Measurements from ENCODE around the gene COMMD7. TPM values are rescaled to one million over a fixed set of nuclear protein-coding genes. Genes with fewer than 3 reads are reported as not detected.
"Not testable (repeated sequence)": the region's sequence is repeated elsewhere in the genome, so short reads cannot be mapped to it uniquely, and the experiment has no call there.

The COMMD7 gene
- total RNA-seq, 1 experiment from 2014 or later: 28.3 TPM

- POLR2A ChIA-PET: no interaction called here
- no peak for DNase-seq (ENCODE audit: unreplicated experiment)
- Mint-ChIP-seq H3K9me3 (ENCODE audit: unreplicated experiment) (no peaks in the 10 kb centered on the region), H3K4me3 (ENCODE audit: unreplicated experiment) (no peak overlapping the region), H3K27ac (ENCODE audit: low read depth, unreplicated experiment) (no peak overlapping the region), H3K27me3 (ENCODE audit: insufficient read depth, unreplicated experiment) (no peaks in the 10 kb centered on the region), H3K4me1 (ENCODE audit: insufficient read depth, unreplicated experiment) (no peaks in the 10 kb centered on the region), H3K36me3 (ENCODE audit: insufficient read depth, unreplicated experiment) (peaks cover 37% of the 10 kb centered on the region)
- CTCF ChIA-PET: interaction anchor here (0.6 to 1.9 kb wide), 6 partner anchors 13 to 162 kb away, joined by 3 to 7 read pairs (median 3); no protein-coding TSS in a partner anchor
- intact Hi-C loops (cut with micrococcal nuclease): no loop called here
- no peak for TF ChIP-seq CTCF (IDR thresholded peaks at IDR 0.05; ENCODE audit: unreplicated experiment)
- BruUV-seq (replicated peaks): TSS peak; percentile 76
Observed at GRCh38 chr20:32702706-32703425, 40.4 kb downstream of the COMMD7 start.

- no peak for DNase-seq (ENCODE audit: unreplicated experiment)
- no peaks in the 10 kb centered on the region for H3K4me1 Mint-ChIP-seq (ENCODE audit: insufficient read depth, unreplicated experiment)
- ChIA-PET CTCF (interaction anchor here (0.6 to 1.2 kb wide), 2 partner anchors 14 to 36 kb away, joined by 3 read pairs; no protein-coding TSS in a partner anchor), POLR2A (no interaction called here)
- intact Hi-C loops (cut with micrococcal nuclease): no loop called here
- H3K27me3 Mint-ChIP-seq (ENCODE audit: insufficient read depth, unreplicated experiment): no peaks in the 10 kb centered on the region
- H3K27ac Mint-ChIP-seq (ENCODE audit: low read depth, unreplicated experiment): no peak overlapping the region
- no TSS peak for BruUV-seq (replicated peaks)
- no peaks in the 10 kb centered on the region for H3K9me3 Mint-ChIP-seq (ENCODE audit: unreplicated experiment)
- no peak overlapping the region for H3K4me3 Mint-ChIP-seq (ENCODE audit: unreplicated experiment)
- H3K36me3 Mint-ChIP-seq (ENCODE audit: insufficient read depth, unreplicated experiment): peaks cover 10% of the 10 kb centered on the region
- no peak for TF ChIP-seq CTCF (IDR thresholded peaks at IDR 0.05; ENCODE audit: unreplicated experiment)
Observed at GRCh38 chr20:32697608-32698007, 45.7 kb downstream of the COMMD7 start.

- H3K27ac Mint-ChIP-seq (ENCODE audit: low read depth, unreplicated experiment): no peak overlapping the region
- H3K4me3 Mint-ChIP-seq (ENCODE audit: unreplicated experiment): no peak overlapping the region
- intact Hi-C loops (cut with micrococcal nuclease): no loop called here
- no peak for DNase-seq (ENCODE audit: unreplicated experiment)
- no peak for TF ChIP-seq CTCF (IDR thresholded peaks at IDR 0.05; ENCODE audit: unreplicated experiment)
- no peaks in the 10 kb centered on the region for H3K27me3 Mint-ChIP-seq (ENCODE audit: insufficient read depth, unreplicated experiment)
- H3K9me3 Mint-ChIP-seq (ENCODE audit: unreplicated experiment): no peaks in the 10 kb centered on the region
- no TSS peak for BruUV-seq (replicated peaks)
- no peaks in the 10 kb centered on the region for H3K4me1 Mint-ChIP-seq (ENCODE audit: insufficient read depth, unreplicated experiment)
- H3K36me3 Mint-ChIP-seq (ENCODE audit: insufficient read depth, unreplicated experiment): no peaks in the 10 kb centered on the region
- POLR2A ChIA-PET: no interaction called here
- CTCF ChIA-PET: no interaction called here
Observed at GRCh38 chr20:32695089-32695488, 48.2 kb downstream of the COMMD7 start.

- H3K4me3 Mint-ChIP-seq (ENCODE audit: unreplicated experiment); H3K27ac Mint-ChIP-seq (ENCODE audit: low read depth, unreplicated experiment); intact Hi-C loops (cut with micrococcal nuclease); H3K27me3 Mint-ChIP-seq (ENCODE audit: insufficient read depth, unreplicated experiment); BruUV-seq (replicated peaks); DNase-seq (ENCODE audit: unreplicated experiment); H3K9me3 Mint-ChIP-seq (ENCODE audit: unreplicated experiment); H3K36me3 Mint-ChIP-seq (ENCODE audit: insufficient read depth, unreplicated experiment); CTCF ChIA-PET; H3K4me1 Mint-ChIP-seq (ENCODE audit: insufficient read depth, unreplicated experiment): not testable (repeated sequence)
- POLR2A ChIA-PET: interaction anchor here (0.7 kb wide), 1 partner anchor 1311 kb away, joined by 3 read pairs; no protein-coding TSS in a partner anchor
Observed at GRCh38 chr20:32688966-32689365, 54.3 kb downstream of the COMMD7 start.
